Measurements from ENCODE around the gene ERRFI1.

ERRFI1 gene

GRCh38 chr1:8009043-8010002, 16.8 kb downstream of the ERRFI1 start:
- Histone ChIP-seq H3K9me3 (ENCODE audit: insufficient read depth, low read length) (no peaks in the 10 kb centered on the region), H4K20me1 (ENCODE audit: insufficient read depth, low read length) (no peaks in the 10 kb centered on the region), H3K79me2 (ENCODE audit: low read length) (no peaks in the 10 kb centered on the region), H3K4me1 (ENCODE audit: low read length) (no peaks in the 10 kb centered on the region), H3K9ac (ENCODE audit: low read length) (no peak overlapping the region), H3K4me2 (ENCODE audit: low read length) (no peak overlapping the region), H3K27ac (ENCODE audit: low read length) (no peak overlapping the region), H3K4me3 (ENCODE audit: low read length) (no peak overlapping the region), H2AFZ (ENCODE audit: low read depth, low read length) (no peak overlapping the region), H3K36me3 (replicated peaks; ENCODE audit: low read depth, low read length) (no peaks in the 10 kb centered on the region), H3K27me3 (ENCODE audit: low read depth, low read length) (no peaks in the 10 kb centered on the region)
- TF ChIP-seq EZH2phosphoT487 (IDR thresholded peaks at IDR 0.05; ENCODE audit: low read depth) (no peak), CTCF (IDR thresholded peaks at IDR 0.05; ENCODE audit: low read depth, low read length) (no peak)

GRCh38 chr1:8006037-8006963, 19.8 kb downstream of the ERRFI1 start:
- Histone ChIP-seq H3K9ac (ENCODE audit: low read length) (no peak overlapping the region), H3K27ac (ENCODE audit: low read length) (no peak overlapping the region), H3K4me1 (ENCODE audit: low read length) (no peaks in the 10 kb centered on the region), H2AFZ (ENCODE audit: low read depth, low read length) (no peak overlapping the region), H3K9me3 (ENCODE audit: insufficient read depth, low read length) (no peaks in the 10 kb centered on the region), H3K4me2 (ENCODE audit: low read length) (no peak overlapping the region), H3K27me3 (ENCODE audit: low read depth, low read length) (no peaks in the 10 kb centered on the region), H4K20me1 (ENCODE audit: insufficient read depth, low read length) (no peaks in the 10 kb centered on the region), H3K79me2 (ENCODE audit: low read length) (no peaks in the 10 kb centered on the region), H3K4me3 (ENCODE audit: low read length) (no peak overlapping the region), H3K36me3 (replicated peaks; ENCODE audit: low read depth, low read length) (no peaks in the 10 kb centered on the region)
- TF ChIP-seq CTCF (IDR thresholded peaks at IDR 0.05; ENCODE audit: low read depth, low read length) (no peak), EZH2phosphoT487 (IDR thresholded peaks at IDR 0.05; ENCODE audit: low read depth) (no peak)

GRCh38 chr1:8004803-8005573, 21.1 kb downstream of the ERRFI1 start:
- H3K9ac ChIP-seq (ENCODE audit: low read length), result no peak overlapping the region
- H2AFZ ChIP-seq (ENCODE audit: low read depth, low read length), result no peak overlapping the region

More at GRCh38 chr1:8004803-8005573, 21.1 kb downstream of the ERRFI1 start:
- H3K79me2 ChIP-seq (ENCODE audit: low read length), result no peaks in the 10 kb centered on the region
- H3K27ac ChIP-seq (ENCODE audit: low read length), result no peak overlapping the region
- TF ChIP-seq EZH2phosphoT487 (IDR thresholded peaks at IDR 0.05; ENCODE audit: low read depth) (no peak), CTCF (IDR thresholded peaks at IDR 0.05; ENCODE audit: low read depth, low read length) (no peak)
- H3K36me3 ChIP-seq (replicated peaks; ENCODE audit: low read depth, low read length), result no peaks in the 10 kb centered on the region
- no peak overlapping the region for H3K4me3 ChIP-seq (ENCODE audit: low read length)
- H3K9me3 ChIP-seq (ENCODE audit: insufficient read depth, low read length), result no peaks in the 10 kb centered on the region
- H3K27me3 ChIP-seq (ENCODE audit: low read depth, low read length), result no peaks in the 10 kb centered on the region
- H3K4me2 ChIP-seq (ENCODE audit: low read length), result no peak overlapping the region
- no peaks in the 10 kb centered on the region for H4K20me1 ChIP-seq (ENCODE audit: insufficient read depth, low read length)
- no peaks in the 10 kb centered on the region for H3K4me1 ChIP-seq (ENCODE audit: low read length)
